ENCODE data around the gene ATP2B2.

ATP2B2 gene

GRCh38 chr3:10501664-10502052 is 3.7 kb downstream of the ATP2B2 start:
- Mint-ChIP-seq H3K27ac (no peak overlapping the region), H3K27me3 (peaks cover 7% of the 10 kb centered on the region), H3K4me1 (peaks cover 3% of the 10 kb centered on the region), H3K9me3 (no peaks in the 10 kb centered on the region), H3K36me3 (no peaks in the 10 kb centered on the region), H3K4me3 (no peak overlapping the region)
- DNase-seq (ENCODE audit: low spot score in 2 of 2) (no peak), ATAC-seq (ENCODE audit: low read depth) (no peak)

- H3K4me1 Mint-ChIP-seq, result peaks cover 3% of the 10 kb centered on the region
- DNase-seq (ENCODE audit: low spot score in 2 of 2), result no peak
- H3K36me3 Mint-ChIP-seq, result no peaks in the 10 kb centered on the region
- no peaks in the 10 kb centered on the region for H3K9me3 Mint-ChIP-seq
- no peak overlapping the region for H3K27ac Mint-ChIP-seq
- H3K4me3 Mint-ChIP-seq, result no peak overlapping the region
- peaks cover 9% of the 10 kb centered on the region for H3K27me3 Mint-ChIP-seq
- ATAC-seq (ENCODE audit: low read depth), result no peak
These were observed 4.4 kb downstream of the ATP2B2 start for GRCh38 chr3:10500717-10501663.

GRCh38 chr3:10498271-10498670 is 7.1 kb downstream of the ATP2B2 start:
- Mint-ChIP-seq H3K4me3 (no peak overlapping the region), H3K27me3 (peaks cover 3% of the 10 kb centered on the region), H3K4me1 (no peaks in the 10 kb centered on the region), H3K36me3 (no peaks in the 10 kb centered on the region), H3K9me3 (no peaks in the 10 kb centered on the region), H3K27ac (no peak overlapping the region)
- no peak for ATAC-seq (ENCODE audit: low read depth)
- DNase-seq (ENCODE audit: low spot score in 2 of 2), result no peak

GRCh38 chr3:10497439-10497838 is 7.9 kb downstream of the ATP2B2 start:
- Mint-ChIP-seq H3K36me3 (no peaks in the 10 kb centered on the region), H3K4me1 (no peaks in the 10 kb centered on the region), H3K4me3 (no peak overlapping the region), H3K27me3 (peaks cover 7% of the 10 kb centered on the region), H3K27ac (no peak overlapping the region), H3K9me3 (no peaks in the 10 kb centered on the region)
- no peak for DNase-seq (ENCODE audit: low spot score in 2 of 2)
- ATAC-seq (ENCODE audit: low read depth), result no peak

- Mint-ChIP-seq H3K36me3 (no peaks in the 10 kb centered on the region), H3K27ac (no peak overlapping the region), H3K4me3 (no peak overlapping the region), H3K27me3 (peaks cover 9% of the 10 kb centered on the region), H3K4me1 (no peaks in the 10 kb centered on the region), H3K9me3 (no peaks in the 10 kb centered on the region)
- no peak for DNase-seq (ENCODE audit: low spot score in 2 of 2)
- ATAC-seq (ENCODE audit: low read depth), result no peak
These were observed 9.1 kb downstream of the ATP2B2 start for GRCh38 chr3:10496121-10496863.

- ATAC-seq (ENCODE audit: low read depth) (no peak), DNase-seq (ENCODE audit: low spot score in 2 of 2) (no peak)
- H3K36me3 Mint-ChIP-seq, result no peaks in the 10 kb centered on the region
- H3K9me3 Mint-ChIP-seq, result no peaks in the 10 kb centered on the region
- H3K27me3 Mint-ChIP-seq, result peaks cover 9% of the 10 kb centered on the region
- no peaks in the 10 kb centered on the region for H3K4me1 Mint-ChIP-seq
- H3K4me3 Mint-ChIP-seq, result no peak overlapping the region
- no peak overlapping the region for H3K27ac Mint-ChIP-seq
These were observed 9.8 kb downstream of the ATP2B2 start for GRCh38 chr3:10495614-10496013.

GRCh38 chr3:10495003-10495402 is 10.4 kb downstream of the ATP2B2 start:
- H3K27me3 Mint-ChIP-seq, result peaks cover 9% of the 10 kb centered on the region
- no peaks in the 10 kb centered on the region for H3K9me3 Mint-ChIP-seq
- ATAC-seq (ENCODE audit: low read depth) (no peak), DNase-seq (ENCODE audit: low spot score in 2 of 2) (no peak)
- no peaks in the 10 kb centered on the region for H3K36me3 Mint-ChIP-seq
- H3K4me1 Mint-ChIP-seq, result no peaks in the 10 kb centered on the region
- H3K27ac Mint-ChIP-seq, result no peak overlapping the region
- H3K4me3 Mint-ChIP-seq, result no peak overlapping the region

GRCh38 chr3:10494180-10494579 is 11.2 kb downstream of the ATP2B2 start:
- no peak for ATAC-seq (ENCODE audit: low read depth)
- no peak overlapping the region for H3K4me3 Mint-ChIP-seq
- H3K27ac Mint-ChIP-seq, result no peak overlapping the region
- DNase-seq (ENCODE audit: low spot score in 2 of 2), result no peak
- no peaks in the 10 kb centered on the region for H3K9me3 Mint-ChIP-seq
- H3K36me3 Mint-ChIP-seq, result no peaks in the 10 kb centered on the region
- no peaks in the 10 kb centered on the region for H3K4me1 Mint-ChIP-seq
- H3K27me3 Mint-ChIP-seq, result peaks cover 12% of the 10 kb centered on the region

- H3K27me3 Mint-ChIP-seq, result peaks cover 12% of the 10 kb centered on the region
- H3K36me3 Mint-ChIP-seq, result no peaks in the 10 kb centered on the region
- H3K27ac Mint-ChIP-seq, result no peak overlapping the region
- H3K9me3 Mint-ChIP-seq, result peaks cover 1% of the 10 kb centered on the region
- H3K4me3 Mint-ChIP-seq, result no peak overlapping the region
- DNase-seq (ENCODE audit: low spot score in 2 of 2) (no peak), ATAC-seq (ENCODE audit: low read depth) (no peak)
- no peaks in the 10 kb centered on the region for H3K4me1 Mint-ChIP-seq
These were observed 12.2 kb downstream of the ATP2B2 start for GRCh38 chr3:10493202-10493589.

GRCh38 chr3:10492364-10493201 is 12.8 kb downstream of the ATP2B2 start:
- H3K4me3 Mint-ChIP-seq, result no peak overlapping the region
- no peak for ATAC-seq (ENCODE audit: low read depth)
- DNase-seq (ENCODE audit: low spot score in 2 of 2), result no peak
- H3K9me3 Mint-ChIP-seq, result peaks cover 1% of the 10 kb centered on the region
- H3K4me1 Mint-ChIP-seq, result no peaks in the 10 kb centered on the region
- H3K36me3 Mint-ChIP-seq, result no peaks in the 10 kb centered on the region
- no peak overlapping the region for H3K27ac Mint-ChIP-seq
- peaks cover 12% of the 10 kb centered on the region for H3K27me3 Mint-ChIP-seq

- no peaks in the 10 kb centered on the region for H3K4me1 Mint-ChIP-seq
- H3K27ac Mint-ChIP-seq, result no peak overlapping the region
- H3K9me3 Mint-ChIP-seq, result peaks cover 1% of the 10 kb centered on the region
- ATAC-seq (ENCODE audit: low read depth) (no peak), DNase-seq (ENCODE audit: low spot score in 2 of 2) (no peak)
- H3K36me3 Mint-ChIP-seq, result no peaks in the 10 kb centered on the region
- peaks cover 11% of the 10 kb centered on the region for H3K27me3 Mint-ChIP-seq
- no peak overlapping the region for H3K4me3 Mint-ChIP-seq
These were observed 15.5 kb downstream of the ATP2B2 start for GRCh38 chr3:10489746-10490483.

GRCh38 chr3:10487988-10488633 is 17.3 kb downstream of the ATP2B2 start:
- Mint-ChIP-seq H3K36me3 (no peaks in the 10 kb centered on the region), H3K27ac (no peak overlapping the region), H3K4me3 (no peak overlapping the region), H3K9me3 (peaks cover 1% of the 10 kb centered on the region), H3K27me3 (peaks cover 8% of the 10 kb centered on the region), H3K4me1 (no peaks in the 10 kb centered on the region)
- DNase-seq (ENCODE audit: low spot score in 2 of 2) (no peak), ATAC-seq (ENCODE audit: low read depth) (no peak)

- H3K4me1 Mint-ChIP-seq, result no peaks in the 10 kb centered on the region
These were observed 19.6 kb downstream of the ATP2B2 start for GRCh38 chr3:10485806-10486205.

More at GRCh38 chr3:10485806-10486205, 19.6 kb downstream of the ATP2B2 start:
- Mint-ChIP-seq H3K9me3 (peaks cover 1% of the 10 kb centered on the region), H3K27me3 (peaks cover 3% of the 10 kb centered on the region), H3K27ac (no peak overlapping the region), H3K36me3 (no peaks in the 10 kb centered on the region), H3K4me3 (no peak overlapping the region)
- DNase-seq (ENCODE audit: low spot score in 2 of 2) (no peak), ATAC-seq (ENCODE audit: low read depth) (no peak)

Data from memory B cell (primary cell).